Loucy (cell line): Measurements from ENCODE around the gene RCBTB1.
A peak's percentile ranks its signal among the peaks of the same experiment; 100 is the strongest.
"Not testable (repeated sequence)": the region's sequence is repeated elsewhere in the genome, so short reads cannot be mapped to it uniquely, and the experiment has no call there.

Source experiments
- H2AFZ ChIP-seq: fragments of 200-600 bp; sonication (generic); 2 replicates; pipeline ENCODE4 v1.6.0; 2016; ENCODE audit warnings: antibody characterized with exemption, mild to moderate bottlenecking, low read length, moderate library complexity
- H3F3A ChIP-seq: fragments of 200-600 bp; 2 replicates; pipeline ENCODE4 v1.6.0; 2016; ENCODE audit warnings: antibody characterized with exemption, low read depth, mild to moderate bottlenecking
- H3K27me3 ChIP-seq: fragments of 200-600 bp; sonication (generic); 2 replicates; pipeline ENCODE4 v1.6.1; 2014; ENCODE audit warnings: low read length, mild to moderate bottlenecking; ENCODE audit not compliant: insufficient read depth, poor library complexity, severe bottlenecking
- H3K36me3 ChIP-seq: fragments of 200-600 bp; sonication (generic); 2 replicates; pipeline ENCODE4 v1.6.1; 2016; ENCODE audit warnings: low read length; ENCODE audit not compliant: insufficient read depth
- H3K4me1 ChIP-seq: fragments of 200-600 bp; sonication (generic); 2 replicates; pipeline ENCODE4 v1.5.1; 2014; ENCODE audit warnings: low read length, mild to moderate bottlenecking; ENCODE audit not compliant: insufficient read depth, poor library complexity, severe bottlenecking
- H3K4me2 ChIP-seq: fragments of 200-600 bp; sonication (generic); 2 replicates; pipeline ENCODE4 v1.6.0; 2014; ENCODE audit warnings: antibody characterized with exemption, low read length, low read depth, mild to moderate bottlenecking; ENCODE audit not compliant: poor library complexity, severe bottlenecking
- H3K4me3 ChIP-seq: fragments of 200-600 bp; sonication (generic); 2 replicates; pipeline ENCODE4 v1.5.1; 2014; ENCODE audit warnings: low read length, mild to moderate bottlenecking, mixed read lengths; ENCODE audit not compliant: poor library complexity, severe bottlenecking
- H3K79me2 ChIP-seq: fragments of 200-600 bp; sonication (generic); 2 replicates; pipeline ENCODE4 v1.6.1; 2014; ENCODE audit warnings: low read length; ENCODE audit not compliant: insufficient read depth
- H3K9ac ChIP-seq: fragments of 200-600 bp; sonication (generic); 2 replicates; pipeline ENCODE4 v1.6.0; 2014; ENCODE audit warnings: mild to moderate bottlenecking, low read depth, low read length, moderate library complexity; ENCODE audit not compliant: poor library complexity, severe bottlenecking
- H3K9me2 ChIP-seq: fragments of 200-600 bp; sonication (generic); replicated peaks from 2 replicates; pipeline ENCODE4 v1.6.1; 2016; ENCODE audit warnings: low read depth, low read length, mixed read lengths
- H3K9me3 ChIP-seq: fragments of 200-600 bp; sonication (generic); 2 replicates; pipeline ENCODE4 v1.6.1; 2014; ENCODE audit warnings: mild to moderate bottlenecking, antibody characterized with exemption, low read length, low read depth; ENCODE audit not compliant: insufficient read depth
- H4K20me1 ChIP-seq: fragments of 200-600 bp; sonication (generic); 2 replicates; pipeline ENCODE4 v1.6.0; 2014; ENCODE audit warnings: antibody characterized with exemption, low read length, mild to moderate bottlenecking; ENCODE audit not compliant: insufficient read depth, poor library complexity, severe bottlenecking
- EZH2phosphoT487 ChIP-seq: fragments of 200-600 bp; IDR thresholded peaks from 2 replicates; pipeline ENCODE4 v1.6.1; 2018; ENCODE audit warnings: antibody characterized with exemption, mild to moderate bottlenecking, moderate library complexity, borderline replicate concordance
- TF ChIP-seq, protein P1 (sequence below): fragments of 200-600 bp; sonication (generic); conservative IDR thresholded peaks from 2 replicates; pipeline ENCODE4 v1.5.1; 2014; ENCODE audit warnings: mild to moderate bottlenecking, antibody characterized with exemption, low read length

RCBTB1 gene

GRCh38 chr13:49607761-49608160 lies 22.4 kb upstream of the RCBTB1 start:
- H3K36me3 ChIP-seq: no peaks in the 10 kb centered on the region
- H2AFZ ChIP-seq: 0 out of 2 replicates have a peak overlapping the region, but pooled peaks have one; percentile 12

DNA sequence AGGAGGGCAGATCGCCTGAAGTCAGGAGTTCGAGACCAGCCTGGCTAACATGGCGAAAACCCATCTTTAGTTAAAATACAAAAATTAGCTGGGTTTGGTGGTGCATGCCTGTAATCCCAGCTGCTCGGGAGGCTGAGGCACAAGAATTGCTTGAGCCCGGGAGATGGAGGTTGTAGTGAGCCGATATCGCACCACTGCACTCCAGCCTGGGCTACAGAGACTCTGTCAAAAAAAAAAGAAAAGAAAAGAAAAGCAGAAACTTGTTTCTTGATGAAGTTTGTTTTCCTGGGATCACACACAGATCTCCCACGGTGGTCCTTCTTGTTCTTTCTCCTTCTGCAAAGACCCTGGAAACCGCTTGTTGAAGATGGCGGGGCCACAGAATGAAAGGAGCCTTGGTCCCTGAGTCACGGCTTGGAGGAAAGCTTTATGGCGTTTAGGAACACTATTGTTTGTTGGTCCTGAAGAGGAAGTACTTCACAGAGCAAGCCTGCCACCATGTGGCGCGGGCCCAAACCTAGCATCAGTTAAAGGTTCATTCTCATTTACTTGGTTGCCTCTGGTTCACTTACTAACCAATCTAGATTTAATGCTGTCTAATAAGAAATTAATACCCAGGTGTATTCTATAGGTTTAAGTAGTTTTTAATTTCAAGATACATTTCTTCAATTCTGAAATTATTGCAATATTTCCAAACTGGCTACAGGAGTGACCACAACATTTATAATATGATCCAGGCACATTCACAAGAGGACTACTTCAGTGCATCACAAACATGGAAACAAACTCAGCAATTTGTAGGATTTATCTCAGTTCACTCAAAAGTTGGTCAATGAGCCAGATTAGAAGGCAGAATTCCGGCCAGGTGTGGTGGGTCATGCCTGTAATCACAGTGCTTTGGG lies 21.6 kb upstream of the RCBTB1 start:
- Histone ChIP-seq H3K9ac (peak overlapping the region; percentile 56), H3K9me2 (no peaks in the 10 kb centered on the region), H3K27me3 (no peaks in the 10 kb centered on the region), H3K4me2 (peak overlapping the region; percentile 81), H3K4me1 (peaks cover 21% of the 10 kb centered on the region), H3K36me3 (no peaks in the 10 kb centered on the region), H3K79me2 (no peaks in the 10 kb centered on the region), H3K4me3 (peak overlapping the region; percentile 69), H2AFZ (peak overlapping the region; percentile 98), H3F3A (no peaks in the 10 kb centered on the region), H3K9me3 (no peaks in the 10 kb centered on the region), H4K20me1 (no peaks in the 10 kb centered on the region)
- TF ChIP-seq, protein P1, sequence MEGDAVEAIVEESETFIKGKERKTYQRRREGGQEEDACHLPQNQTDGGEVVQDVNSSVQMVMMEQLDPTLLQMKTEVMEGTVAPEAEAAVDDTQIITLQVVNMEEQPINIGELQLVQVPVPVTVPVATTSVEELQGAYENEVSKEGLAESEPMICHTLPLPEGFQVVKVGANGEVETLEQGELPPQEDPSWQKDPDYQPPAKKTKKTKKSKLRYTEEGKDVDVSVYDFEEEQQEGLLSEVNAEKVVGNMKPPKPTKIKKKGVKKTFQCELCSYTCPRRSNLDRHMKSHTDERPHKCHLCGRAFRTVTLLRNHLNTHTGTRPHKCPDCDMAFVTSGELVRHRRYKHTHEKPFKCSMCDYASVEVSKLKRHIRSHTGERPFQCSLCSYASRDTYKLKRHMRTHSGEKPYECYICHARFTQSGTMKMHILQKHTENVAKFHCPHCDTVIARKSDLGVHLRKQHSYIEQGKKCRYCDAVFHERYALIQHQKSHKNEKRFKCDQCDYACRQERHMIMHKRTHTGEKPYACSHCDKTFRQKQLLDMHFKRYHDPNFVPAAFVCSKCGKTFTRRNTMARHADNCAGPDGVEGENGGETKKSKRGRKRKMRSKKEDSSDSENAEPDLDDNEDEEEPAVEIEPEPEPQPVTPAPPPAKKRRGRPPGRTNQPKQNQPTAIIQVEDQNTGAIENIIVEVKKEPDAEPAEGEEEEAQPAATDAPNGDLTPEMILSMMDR: peak; percentile 91
- TF ChIP-seq EZH2phosphoT487: no peak

More at GRCh38 chr13:49607761-49608160, 22.4 kb upstream of the RCBTB1 start:
- Histone ChIP-seq H3K9me3 (no peaks in the 10 kb centered on the region), H3K4me2 (no peak overlapping the region), H3K9ac (no peak overlapping the region), H3K79me2 (no peaks in the 10 kb centered on the region), H3K4me3 (no peak overlapping the region), H3F3A (no peaks in the 10 kb centered on the region), H3K9me2 (no peaks in the 10 kb centered on the region), H4K20me1 (no peaks in the 10 kb centered on the region), H3K4me1 (peaks cover 21% of the 10 kb centered on the region), H3K27me3 (no peaks in the 10 kb centered on the region)
- TF ChIP-seq, protein P1: no peak
- TF ChIP-seq EZH2phosphoT487: no peak

GRCh38 chr13:49604570-49604969 lies 19.2 kb upstream of the RCBTB1 start:
- Histone ChIP-seq H2AFZ (peak overlapping the region; percentile 81), H3K36me3 (no peaks in the 10 kb centered on the region), H3F3A (no peaks in the 10 kb centered on the region), H3K9me3 (no peaks in the 10 kb centered on the region), H3K4me3 (no peak overlapping the region), H3K9ac (no peak overlapping the region), H3K9me2 (no peaks in the 10 kb centered on the region), H3K27me3 (no peaks in the 10 kb centered on the region), H3K4me2 (peak overlapping the region; percentile 2), H3K79me2 (no peaks in the 10 kb centered on the region), H4K20me1 (no peaks in the 10 kb centered on the region), H3K4me1 (peaks cover 21% of the 10 kb centered on the region)
- TF ChIP-seq, protein P1: no peak
- TF ChIP-seq EZH2phosphoT487: no peak

- H3K4me1 ChIP-seq: peaks cover 21% of the 10 kb centered on the region
- not testable (repeated sequence) for H3K9me3 ChIP-seq, H3K36me3 ChIP-seq, H3K79me2 ChIP-seq, H3K4me2 ChIP-seq, H3K9me2 ChIP-seq, H4K20me1 ChIP-seq, H3K27me3 ChIP-seq, H3F3A ChIP-seq, H3K9ac ChIP-seq, H3K4me3 ChIP-seq, H2AFZ ChIP-seq
These were observed 17.3 kb upstream of the RCBTB1 start for GRCh38 chr13:49602615-49603014.
